Stimulated activated naive CD8-positive, alpha-beta T cell treated with anti-CD3 and anti-CD28 coated beads, Interleukin-15, Interleukin-2, amounts not matched to agents 100 U/mL and 50 U/mL, for 24 hours (primary cell): ENCODE results near the gene ALPK1.
A peak's percentile ranks its signal among the peaks of the same experiment; 100 is the strongest.
"Not testable (repeated sequence)": the region's sequence is repeated elsewhere in the genome, so short reads cannot be mapped to it uniquely, and the experiment has no call there.

ENCODE experiments used
- ATAC-seq: fragments of 150-1000 bp; cut with Tn5 transposase; one replicate; pipeline ENCODE4 v1.10.0; 2021
- DNase-seq: peaks from one replicate; pipeline ENCODE4 v3.0.0; 2021

The ALPK1 gene

DNA sequence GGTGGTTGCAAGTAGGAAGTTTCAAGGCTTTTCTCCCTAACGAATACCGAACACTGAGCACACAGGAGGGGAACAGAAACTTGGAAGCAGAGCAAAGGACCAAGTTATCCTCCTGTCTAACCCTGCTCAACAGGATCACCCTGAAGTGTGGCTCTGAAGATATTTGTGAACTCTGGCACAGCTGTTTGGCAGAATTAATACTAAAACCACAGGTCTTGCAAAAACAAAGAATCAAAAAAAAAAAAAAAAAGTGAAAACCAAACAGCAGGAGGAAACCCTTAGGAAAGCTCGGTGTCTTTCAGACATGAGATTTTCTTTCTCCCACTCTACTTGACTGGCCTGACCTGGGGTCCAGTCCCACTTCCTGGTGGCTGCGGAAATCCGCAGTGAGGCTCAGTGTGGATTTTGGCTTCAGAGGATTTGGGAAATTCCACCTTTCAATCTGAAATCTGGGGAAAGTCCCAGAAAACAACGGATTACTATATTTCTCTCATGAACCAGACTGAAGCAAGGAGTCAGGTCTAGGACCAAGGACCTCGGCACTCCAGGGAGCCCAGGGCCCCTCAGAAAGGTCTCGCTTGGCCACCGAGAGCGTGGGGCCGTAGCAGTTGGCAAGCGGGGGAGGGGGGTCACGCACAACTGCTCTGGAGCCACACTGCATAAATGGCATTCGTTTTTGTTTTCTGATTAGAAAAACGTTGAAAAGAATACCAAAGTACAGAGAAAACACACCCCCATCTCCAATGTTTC, 12.3 kb upstream of the ALPK1 start:
- DNase-seq = no peak
- peak; percentile 3 for ATAC-seq

DNA sequence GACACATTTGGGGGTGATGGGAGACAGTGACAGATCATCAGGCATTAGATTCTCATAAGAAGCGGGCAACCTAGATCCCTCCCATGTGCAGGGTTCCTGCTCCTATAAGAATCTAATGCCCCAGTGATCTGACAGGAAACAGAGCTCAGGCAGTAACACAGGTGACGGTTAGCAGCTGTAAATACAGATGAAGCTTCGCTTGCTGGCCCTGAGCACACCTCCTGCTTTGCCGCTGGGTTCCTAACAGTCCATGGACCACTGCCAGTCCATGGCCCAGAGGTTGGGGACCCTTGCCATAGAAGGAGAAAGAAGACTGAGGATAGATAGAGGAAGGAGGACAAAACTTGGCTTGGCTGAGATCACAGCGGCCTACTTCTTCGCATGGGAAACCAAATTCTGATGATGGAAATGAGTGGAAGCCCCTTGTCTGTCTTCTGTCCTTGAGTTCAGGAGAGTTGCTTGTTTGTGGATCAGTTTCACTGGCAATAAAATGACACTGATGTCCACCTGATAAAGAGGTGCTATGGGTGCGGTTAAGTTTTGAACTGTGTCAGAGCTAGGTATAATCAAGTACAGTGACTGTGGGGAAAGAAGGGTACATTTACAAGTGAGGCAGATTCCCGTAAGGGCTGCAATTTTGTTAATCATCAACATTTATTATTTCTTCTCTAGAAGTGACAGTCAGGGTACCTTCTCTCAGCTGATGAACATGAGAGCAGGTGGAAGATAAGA, 9.7 kb upstream of the ALPK1 start:
- ATAC-seq = no peak
- DNase-seq = no peak

GRCh38 chr4:112288455-112288854, 8.7 kb upstream of the ALPK1 start:
- DNase-seq (no peak), ATAC-seq (no peak)

- ATAC-seq (no peak), DNase-seq (no peak)
Measured at GRCh38 chr4:112289407-112290253, 7.5 kb upstream of the ALPK1 start.

- DNase-seq = peak; percentile 46
- ATAC-seq = peak; percentile 28
Measured at GRCh38 chr4:112290341-112290740, 6.8 kb upstream of the ALPK1 start.

- DNase-seq (no peak), ATAC-seq (no peak)
Measured at GRCh38 chr4:112299721-112300120, 2.6 kb downstream of the ALPK1 start.

GRCh38 chr4:112302320-112303274, 5.4 kb downstream of the ALPK1 start:
- DNase-seq (no peak), ATAC-seq (peak; percentile 69)

DNA sequence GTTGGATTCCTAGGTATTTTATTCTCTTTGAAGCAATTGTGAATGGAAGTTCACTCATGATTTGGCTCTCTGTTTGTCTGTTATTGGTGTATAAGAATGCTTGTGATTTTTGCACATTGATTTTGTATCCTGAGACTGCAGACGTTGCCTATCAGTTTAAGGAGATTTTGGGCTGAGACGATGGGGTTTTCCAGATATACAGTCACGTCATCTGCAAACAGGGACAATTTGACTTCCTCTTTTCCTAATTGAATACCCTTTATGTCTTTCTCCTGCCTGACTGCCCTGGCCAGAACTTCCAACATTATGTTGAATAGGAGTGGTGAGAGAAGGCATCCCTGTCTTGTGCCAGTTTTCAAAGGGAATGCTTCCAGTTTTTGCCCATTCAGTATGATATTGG, 8.3 kb downstream of the ALPK1 start:
- not testable (repeated sequence) for DNase-seq, ATAC-seq

- not testable (repeated sequence) for ATAC-seq
Measured at GRCh38 chr4:112309263-112309791, 12.2 kb downstream of the ALPK1 start.

DNA sequence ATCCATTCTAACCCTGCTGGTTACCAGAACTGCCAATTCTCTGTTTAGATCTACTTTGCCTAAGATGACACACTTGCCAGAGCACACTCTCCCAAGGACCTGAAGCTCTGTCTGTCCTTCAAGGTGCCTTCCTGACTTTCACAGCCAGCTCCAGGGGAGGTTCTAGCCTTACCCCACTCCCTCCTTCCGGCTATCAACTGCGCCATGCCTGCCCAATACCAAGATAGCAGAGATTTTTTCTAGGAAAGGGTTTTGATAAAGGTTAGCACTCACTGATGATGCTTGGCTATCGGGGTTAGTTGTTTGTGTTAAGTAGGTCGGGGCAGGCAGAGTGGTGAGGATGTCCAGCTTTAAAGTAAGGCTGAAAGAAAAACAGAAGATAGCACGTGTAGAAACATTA, 14.3 kb downstream of the ALPK1 start:
- ATAC-seq (no peak), DNase-seq (no peak)

More at GRCh38 chr4:112309263-112309791, 12.2 kb downstream of the ALPK1 start:
- peak; percentile 48 for DNase-seq

DNA sequence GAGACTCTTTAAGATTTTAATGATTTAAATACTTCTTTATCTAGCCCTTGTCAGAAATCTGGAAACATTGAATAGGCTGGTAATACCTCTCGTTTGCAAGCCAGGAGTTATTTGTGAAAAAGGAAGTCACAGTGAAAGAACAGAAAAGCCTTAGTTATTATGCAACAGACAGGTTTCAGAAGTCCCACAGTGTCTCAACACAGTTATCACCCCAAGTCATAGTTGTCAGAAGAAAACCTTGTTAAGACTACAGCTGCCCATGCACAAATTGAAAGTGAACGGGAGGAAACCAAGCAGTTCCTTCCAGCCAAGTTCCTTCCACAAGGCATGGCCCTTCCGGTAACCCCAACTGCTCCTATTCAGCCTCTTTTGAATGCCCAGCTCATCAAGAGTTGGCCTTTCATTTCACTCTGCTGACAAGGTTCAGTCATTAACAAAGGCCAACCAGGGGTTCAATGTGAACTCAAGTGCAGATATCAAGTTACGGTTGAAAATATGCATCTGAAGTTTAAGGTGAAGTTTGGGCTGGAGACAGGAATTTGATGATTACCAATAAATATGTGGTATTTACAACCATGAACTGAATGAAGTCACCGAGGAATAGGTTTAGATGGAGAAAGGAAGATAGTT, 15.6 kb downstream of the ALPK1 start:
- no peak for DNase-seq
- ATAC-seq = no peak

DNA sequence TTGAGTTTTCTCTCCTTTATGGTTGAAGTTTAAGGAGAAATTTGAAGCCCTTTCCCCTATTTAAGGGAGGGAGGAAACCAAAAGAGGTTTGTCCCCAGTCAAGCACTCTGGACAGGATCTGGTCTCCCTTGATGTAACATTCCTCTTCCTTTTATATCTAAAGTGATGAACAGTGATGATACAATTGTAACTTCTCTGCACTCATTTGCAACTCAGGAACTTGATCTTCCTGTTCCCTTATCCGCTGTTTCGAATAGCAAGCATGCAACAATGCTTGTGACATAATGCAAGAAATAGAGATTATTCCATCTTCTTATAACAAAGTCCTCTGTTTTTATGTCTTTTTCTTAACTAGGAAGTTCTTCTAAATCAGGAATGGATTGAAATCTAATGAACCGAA, 18.3 kb downstream of the ALPK1 start:
- ATAC-seq = no peak

DNA sequence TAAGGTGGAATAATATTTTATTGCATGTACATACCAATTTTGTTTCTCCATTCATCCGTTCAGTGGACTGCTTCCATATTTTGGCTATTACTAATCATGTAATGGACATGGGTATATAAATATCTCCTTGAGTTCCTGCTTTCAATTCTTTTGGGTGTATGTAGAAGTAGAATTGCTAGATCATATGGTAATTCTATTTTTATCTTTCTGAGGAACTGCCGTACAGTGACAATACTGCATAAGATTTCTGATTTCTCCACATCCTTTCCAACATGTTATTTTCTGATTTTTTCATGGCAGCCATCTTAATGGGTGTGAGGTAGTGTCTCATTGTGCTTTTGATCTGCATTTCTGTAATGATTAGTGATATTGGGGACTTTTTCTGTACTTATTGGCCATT, 19.2 kb downstream of the ALPK1 start:
- DNase-seq = no peak
- no peak for ATAC-seq

More for the DNA sequence above, 18.3 kb downstream of the ALPK1 start:
- DNase-seq = no peak

DNA sequence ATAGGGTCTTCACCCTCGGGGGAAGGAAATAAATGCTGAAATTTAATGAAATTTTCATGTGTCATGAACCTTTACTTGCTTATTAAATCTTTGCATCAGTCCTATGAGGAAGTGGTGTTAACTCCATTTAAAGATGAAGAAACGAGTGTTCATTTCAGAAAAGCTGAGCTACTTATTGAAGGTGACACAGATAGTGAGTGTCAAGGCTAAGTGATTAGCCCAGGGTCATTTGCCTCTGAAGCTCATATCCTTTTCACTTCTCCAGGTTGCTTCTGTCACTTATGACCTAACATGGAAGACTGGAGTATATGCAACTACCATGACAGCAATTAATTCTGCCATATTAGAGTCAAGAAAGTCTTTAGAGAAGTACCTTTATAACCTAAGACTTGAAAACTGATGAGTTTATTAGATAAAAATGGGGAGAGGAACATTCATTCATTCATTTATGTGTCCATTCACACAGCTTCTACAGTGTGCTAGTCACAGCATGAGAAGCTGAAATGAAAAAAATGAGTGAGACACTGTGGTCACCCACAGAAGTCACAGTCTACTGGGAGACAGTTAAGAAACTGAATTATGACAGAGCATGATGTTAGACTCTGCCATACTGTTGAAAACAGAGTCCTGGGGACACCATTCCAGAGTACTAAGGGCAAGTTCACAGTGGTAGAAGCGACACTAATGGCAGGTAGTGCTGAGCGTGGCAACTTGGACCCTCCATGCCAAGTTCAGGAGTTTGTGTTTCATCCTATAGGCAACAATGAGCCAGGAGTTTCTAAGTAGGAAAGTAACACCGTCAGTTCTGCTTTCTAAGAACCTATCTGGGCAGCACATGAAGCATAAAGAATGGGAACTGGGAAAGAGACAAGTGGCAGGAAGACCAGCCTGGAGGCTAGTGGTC, 21.3 kb downstream of the ALPK1 start:
- ATAC-seq (peak; percentile 52), DNase-seq (no peak)

GRCh38 chr4:112321776-112322684, 24.9 kb downstream of the ALPK1 start:
- ATAC-seq (peak; percentile 72), DNase-seq (peak; percentile 84)

DNA sequence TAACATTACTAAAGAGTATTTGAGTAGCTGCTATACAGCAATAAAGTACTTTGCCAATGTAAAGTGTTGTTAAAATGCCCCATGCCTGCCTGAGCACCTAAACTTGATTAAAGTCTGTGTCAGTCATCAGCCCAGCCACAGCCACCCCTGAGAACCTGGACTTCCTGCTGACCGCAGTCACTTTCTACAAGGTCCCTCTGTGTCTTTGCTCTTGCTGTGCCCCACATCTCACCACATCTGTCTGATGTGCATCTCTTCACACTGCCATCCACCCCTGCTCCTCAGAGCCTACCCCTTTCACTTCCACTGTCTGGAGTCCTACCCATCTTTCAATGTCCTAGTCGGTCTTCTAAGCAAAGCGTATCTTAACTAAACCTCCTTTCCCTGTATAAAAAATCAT, 25.7 kb downstream of the ALPK1 start:
- DNase-seq = no peak
- ATAC-seq = no peak

DNA sequence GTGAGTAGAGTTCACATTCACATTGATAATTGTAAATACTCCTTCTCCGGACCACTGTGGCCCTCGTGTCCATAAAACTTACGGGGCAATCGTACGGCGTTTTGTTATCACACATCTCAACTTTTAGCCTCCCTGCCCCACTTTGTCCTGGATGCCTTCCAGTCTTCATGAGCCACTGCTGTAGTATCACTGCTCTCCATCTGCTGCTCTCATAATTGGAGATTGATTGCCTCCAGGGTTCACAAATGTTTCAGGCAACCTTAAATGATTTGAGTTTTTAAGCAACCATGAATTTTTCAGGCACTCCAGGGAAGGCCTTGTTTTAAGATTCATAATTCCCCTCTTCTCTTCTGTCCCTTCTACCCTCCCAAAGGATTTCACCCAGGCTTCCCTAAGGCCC, 28.4 kb downstream of the ALPK1 start:
- ATAC-seq = no peak

GRCh38 chr4:112327965-112328733, 31.0 kb downstream of the ALPK1 start:
- no peak for DNase-seq
- ATAC-seq = peak; percentile 63

More for the DNA sequence above, 28.4 kb downstream of the ALPK1 start:
- no peak for DNase-seq
